GM19397 (cell line): Measurements from ENCODE around the gene FBXL16.
A peak's percentile ranks its signal among the peaks of the same experiment; 100 is the strongest.
"Not testable (repeated sequence)": the region's sequence is repeated elsewhere in the genome, so short reads cannot be mapped to it uniquely, and the experiment has no call there.

Source experiments
- ATAC-seq: cut with Tn5 transposase; IDR thresholded peaks from one replicate; pipeline ENCODE4 v1.9.1; 2021; ENCODE audit warnings: mild to moderate bottlenecking, moderate library complexity; ENCODE audit not compliant: unreplicated experiment

The FBXL16 gene

DNA sequence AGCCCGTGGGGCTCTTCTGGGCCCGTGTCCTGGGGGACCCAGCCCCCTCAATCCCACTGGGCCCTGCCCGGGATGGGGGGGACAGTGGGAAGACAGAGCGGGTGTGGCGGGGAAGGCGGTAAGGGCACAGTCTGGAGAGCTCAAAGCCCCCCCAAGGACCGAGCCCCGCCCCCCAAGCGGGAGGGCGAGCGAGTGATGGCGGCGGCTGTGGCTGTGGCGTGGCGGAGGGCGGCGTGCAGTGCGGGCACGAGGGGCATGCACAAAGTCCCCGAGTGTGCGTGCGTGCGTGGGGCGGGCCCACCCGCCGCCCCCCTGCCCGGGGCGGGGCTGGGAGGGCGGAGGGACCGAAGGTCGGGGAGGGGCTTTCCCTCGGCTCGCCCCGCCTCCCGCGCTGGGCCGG lies 11.8 kb downstream of the FBXL16 start:
- no peak for ATAC-seq

DNA sequence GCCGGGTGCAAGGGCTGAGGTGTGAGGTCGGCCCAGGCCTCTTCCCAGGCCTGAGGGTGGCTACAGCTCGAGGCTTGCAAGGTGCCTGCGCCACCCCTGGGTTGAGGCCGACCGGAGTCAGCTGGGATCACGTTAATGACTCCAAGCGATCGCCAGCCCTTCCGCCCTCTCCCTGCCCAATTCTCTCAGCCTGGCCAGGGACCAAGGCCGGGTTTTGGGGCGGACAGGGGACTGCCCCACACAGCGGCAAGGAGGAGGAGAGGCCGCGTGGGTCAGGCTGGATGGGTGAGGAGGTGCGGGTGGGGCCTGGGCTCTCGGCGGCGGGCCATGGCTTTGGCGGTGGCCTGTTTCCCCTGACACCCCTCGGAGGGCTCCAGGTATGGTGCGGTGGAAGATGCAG lies 12.2 kb downstream of the FBXL16 start:
- ATAC-seq: no peak

DNA sequence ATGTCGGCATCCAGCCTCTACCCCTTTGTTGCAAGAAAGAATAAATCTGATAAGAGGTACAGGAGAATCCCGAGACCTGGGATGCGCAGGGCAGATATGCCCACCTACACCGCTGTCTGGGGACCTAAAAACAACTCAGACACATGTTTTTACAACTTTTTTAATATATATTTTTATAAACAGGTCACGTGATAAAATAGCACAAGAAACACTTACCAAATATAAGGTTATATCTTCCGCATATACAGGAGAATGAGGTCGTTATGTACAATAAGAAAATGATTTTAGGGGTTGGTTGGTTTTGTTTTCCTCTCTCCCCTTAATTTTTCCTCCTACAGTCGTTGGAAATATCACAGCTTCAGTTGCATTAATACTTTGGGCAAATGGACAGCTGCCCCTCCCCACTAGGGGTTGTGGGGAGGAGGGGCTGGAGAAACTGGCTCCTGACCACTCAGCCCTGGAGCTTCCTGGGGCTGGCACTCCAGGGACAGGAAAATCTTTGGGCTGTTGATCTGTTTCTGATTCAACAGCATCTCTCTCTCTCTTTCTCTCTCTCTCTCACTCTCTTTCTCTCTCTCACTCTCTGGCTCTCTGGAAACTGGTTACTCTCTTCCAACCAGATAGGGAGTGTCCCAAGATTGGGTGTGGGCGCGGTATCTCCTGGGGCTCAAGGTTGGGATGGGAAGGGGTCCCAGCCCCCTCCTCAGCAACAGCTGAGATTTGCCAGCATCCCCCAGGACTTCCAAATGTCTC lies 13.1 kb downstream of the FBXL16 start:
- no peak for ATAC-seq

GRCh38 chr16:691242-691641 lies 14.4 kb downstream of the FBXL16 start:
- not testable (repeated sequence) for ATAC-seq

GRCh38 chr16:689175-689897 lies 16.3 kb downstream of the FBXL16 start:
- ATAC-seq: no peak

DNA sequence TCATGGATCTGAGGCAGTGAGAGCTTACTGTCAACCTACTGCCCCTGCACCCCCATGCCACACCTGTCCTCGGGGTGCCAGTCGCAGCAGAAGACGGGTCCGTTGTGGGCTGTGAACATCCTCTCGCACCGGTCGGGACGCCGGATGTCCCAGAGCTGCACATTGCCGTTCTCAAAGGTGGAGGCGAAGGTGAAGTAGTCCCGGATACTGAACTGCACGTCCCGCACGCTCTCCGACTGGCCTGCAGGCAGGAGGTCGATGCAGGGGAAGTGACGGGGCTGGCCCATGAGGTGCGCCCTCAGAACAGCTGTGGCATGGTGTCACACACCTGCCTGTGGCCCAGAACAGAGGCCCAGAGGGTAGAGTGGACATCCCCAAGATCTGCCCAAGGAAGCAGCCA lies 18.1 kb downstream of the FBXL16 start:
- ATAC-seq: no peak

- ATAC-seq: no peak
Observed at GRCh38 chr16:686459-687260, 18.9 kb downstream of the FBXL16 start.

DNA sequence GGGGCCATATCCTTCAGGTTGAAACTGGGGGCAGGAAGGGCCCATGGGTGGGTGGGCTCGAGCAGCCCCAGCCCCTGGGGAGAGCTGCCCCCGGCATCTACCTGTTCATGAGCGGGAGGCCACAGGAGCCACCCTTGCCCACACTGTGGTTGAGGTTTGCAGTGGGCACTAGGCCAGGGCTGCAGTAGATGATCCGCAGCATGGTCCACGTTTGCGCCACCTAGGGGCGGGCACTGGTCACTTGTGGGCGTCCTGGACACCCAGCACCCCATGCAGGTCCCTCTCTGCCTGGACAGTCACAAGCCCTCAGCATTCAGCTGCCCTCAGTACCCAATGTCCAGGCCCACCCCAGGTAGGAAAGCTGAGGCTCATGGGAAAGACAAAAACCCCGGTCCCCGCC lies 19.6 kb downstream of the FBXL16 start:
- ATAC-seq: no peak

- ATAC-seq: no peak
Observed at GRCh38 chr16:684961-685696, 20.5 kb downstream of the FBXL16 start.

DNA sequence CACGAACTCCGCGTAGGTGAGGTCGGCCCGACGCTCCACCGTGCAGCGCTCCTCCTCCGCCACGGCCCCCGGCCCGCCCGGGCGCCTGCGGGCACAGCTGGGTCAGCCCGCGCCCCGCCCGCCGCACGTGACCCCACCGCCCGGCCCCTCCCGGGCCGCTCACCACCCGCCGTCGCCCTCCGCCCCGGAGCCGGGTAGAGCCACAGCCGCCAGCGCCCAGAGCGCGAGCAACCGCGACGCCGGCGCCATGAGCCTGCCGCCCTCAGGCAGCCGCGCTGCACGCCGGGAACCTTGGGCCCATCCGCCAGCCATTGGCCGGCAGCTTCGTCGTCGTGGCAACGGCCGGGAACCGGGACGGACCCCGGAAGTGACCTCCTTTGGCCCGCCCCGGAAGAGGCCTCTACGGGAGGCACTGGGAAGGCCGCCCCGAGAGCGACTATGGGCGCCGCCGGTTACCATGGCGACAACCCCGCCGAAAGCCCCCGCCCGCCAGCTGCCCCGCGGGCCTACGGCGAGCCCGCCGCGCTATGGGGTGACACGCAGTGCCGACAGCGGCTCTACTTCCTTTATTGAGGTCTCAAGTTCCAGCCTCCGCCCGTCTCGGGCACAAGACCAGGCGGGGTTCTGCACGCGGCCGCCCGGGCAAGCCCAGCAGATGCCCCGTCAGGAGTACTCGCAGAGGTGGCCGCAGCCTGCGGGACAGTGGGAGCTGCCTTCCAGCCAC lies 21.4 kb downstream of the FBXL16 start, which contains the start of gene JMJD8:
Gene JMJD8 (minus strand): TSS at position 264 of the 724 bp plus-strand sequence. CDS start 15 bp downstream, at position 249.
- ATAC-seq: peak; percentile 56

GRCh38 chr16:683396-684070 lies 22.1 kb downstream of the FBXL16 start:
- no peak for ATAC-seq

- ATAC-seq: no peak
Observed at GRCh38 chr16:682493-683395, 22.9 kb downstream of the FBXL16 start.

DNA sequence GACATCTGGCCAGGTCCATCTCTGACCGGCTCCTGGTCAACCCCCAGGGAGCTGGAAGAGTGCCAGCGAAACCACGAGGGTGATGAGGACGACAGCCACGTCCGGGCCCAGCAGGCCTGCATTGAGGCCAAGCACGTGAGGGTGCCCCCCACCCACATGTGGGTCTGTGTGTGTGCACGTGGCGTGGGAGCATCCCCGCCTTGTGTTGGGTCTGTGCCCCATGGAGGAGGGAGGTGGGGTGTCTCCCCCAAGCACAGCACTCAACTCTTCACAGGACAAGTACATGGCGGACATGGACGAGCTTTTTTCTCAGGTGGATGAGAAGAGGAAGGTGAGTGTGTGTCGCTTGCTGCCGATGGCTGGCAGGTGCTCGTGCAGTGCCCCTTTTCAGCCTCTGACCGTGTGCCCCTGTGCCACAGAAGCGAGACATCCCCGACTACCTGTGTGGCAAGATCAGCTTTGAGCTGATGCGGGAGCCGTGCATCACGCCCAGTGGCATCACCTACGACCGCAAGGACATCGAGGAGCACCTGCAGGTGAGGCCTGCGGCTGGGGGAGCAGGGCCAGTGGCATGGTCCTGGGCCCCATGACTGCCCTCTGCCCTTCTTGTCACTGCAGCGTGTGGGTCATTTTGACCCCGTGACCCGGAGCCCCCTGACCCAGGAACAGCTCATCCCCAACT lies 23.7 kb downstream of the FBXL16 start:
- no peak for ATAC-seq

GRCh38 chr16:680967-681745 lies 24.4 kb downstream of the FBXL16 start:
- no peak for ATAC-seq

DNA sequence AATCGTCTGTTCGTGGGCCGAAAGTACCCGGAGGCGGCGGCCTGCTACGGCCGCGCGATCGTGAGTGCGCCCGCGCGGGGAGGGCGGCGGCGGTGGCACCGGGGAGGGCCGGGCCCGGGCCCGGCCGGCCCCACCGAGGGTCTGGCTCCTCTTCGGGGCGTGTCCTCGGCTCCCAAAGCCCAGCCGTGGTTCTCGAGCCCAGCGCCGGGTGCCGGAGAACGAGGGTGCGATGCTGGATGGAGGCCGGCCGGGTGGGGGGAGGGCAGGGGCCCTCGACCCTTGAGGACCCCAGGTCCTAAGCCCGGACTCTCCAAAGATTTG lies 25.0 kb downstream of the FBXL16 start:
- ATAC-seq: no peak

DNA sequence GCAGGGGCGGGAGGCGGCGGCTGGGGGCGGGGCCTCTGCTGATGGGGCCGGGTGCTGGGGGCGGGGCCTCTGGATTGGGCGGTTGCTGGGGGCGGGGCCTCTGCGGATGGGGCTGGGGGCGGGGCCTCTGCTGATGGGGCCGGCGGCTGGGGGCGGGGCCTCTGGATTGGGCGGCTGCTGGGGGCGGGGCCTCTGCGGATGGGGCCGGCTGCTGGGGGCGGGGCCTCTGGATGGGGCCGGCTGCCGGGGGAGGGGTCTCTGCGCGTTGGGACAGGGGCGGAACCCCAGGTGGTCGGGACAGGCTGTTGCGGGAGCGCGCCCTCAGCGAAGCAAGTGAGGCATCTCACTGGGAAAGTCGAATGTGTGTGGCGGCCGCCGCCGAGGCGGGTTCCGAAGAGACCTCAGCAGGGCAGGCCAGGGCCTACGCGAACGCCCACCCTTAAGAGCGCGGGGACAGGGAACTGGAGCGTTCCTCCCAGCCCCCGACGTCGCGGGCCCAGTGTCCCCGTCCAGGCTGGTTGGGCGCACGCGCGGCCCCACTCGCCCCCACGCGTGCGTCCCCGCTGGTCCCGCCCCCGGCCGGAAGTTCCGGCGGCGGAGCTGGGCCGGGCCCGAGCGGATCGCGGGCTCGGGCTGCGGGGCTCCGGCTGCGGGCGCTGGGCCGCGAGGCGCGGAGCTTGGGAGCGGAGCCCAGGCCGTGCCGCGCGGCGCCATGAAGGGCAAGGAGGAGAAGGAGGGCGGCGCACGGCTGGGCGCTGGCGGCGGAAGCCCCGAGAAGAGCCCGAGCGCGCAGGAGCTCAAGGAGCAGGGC lies 25.6 kb downstream of the FBXL16 start, which contains the start of gene STUB1:
Gene STUB1 (plus strand): TSS at position 597 of the 811 bp plus-strand sequence. CDS start 116 bp downstream, at position 713.
- peak; percentile 47 for ATAC-seq
